Retinal pigment epithelial cell (primary cell): ENCODE results near the gene SPOPL.
"Not testable (repeated sequence)": the region's sequence is repeated elsewhere in the genome, so short reads cannot be mapped to it uniquely, and the experiment has no call there.

Experiments
- DNase-seq: peaks from one replicate; pipeline ENCODE4 v3.0.0-alpha.2; 2010; ENCODE audit warnings: low read depth
- H3K4me3 ChIP-seq: 2 replicates; pipeline ENCODE4 v1.5.1; 2011; ENCODE audit warnings: mild to moderate bottlenecking, low read length, control low read depth, moderate library complexity
- CTCF ChIP-seq: conservative IDR thresholded peaks from 2 replicates; pipeline ENCODE4 v1.5.1; 2011; ENCODE audit warnings: low read depth, low read length, control low read depth, inconsistent platforms

SPOPL gene

GRCh38 chr2:138501425-138502254 lies at the start of gene SPOPL:
Gene SPOPL (plus strand): TSS chr2:138501770. CDS start chr2:138550217, 48,447 bp downstream.
- DNase-seq: peak; percentile 34
- TF ChIP-seq CTCF: no peak
- peak within 1 kb of the TSS; percentile 85 for H3K4me3 ChIP-seq

GRCh38 chr2:138452324-138452723 lies 49.2 kb upstream of the SPOPL start:
- no peak overlapping the region for H3K4me3 ChIP-seq
- TF ChIP-seq CTCF: no peak
- DNase-seq: no peak

GRCh38 chr2:138453815-138454214 lies 47.8 kb upstream of the SPOPL start:
- H3K4me3 ChIP-seq: no peak overlapping the region
- no peak for TF ChIP-seq CTCF

GRCh38 chr2:138454761-138455160 lies 46.8 kb upstream of the SPOPL start:
- TF ChIP-seq CTCF: no peak
- no peak for DNase-seq
- H3K4me3 ChIP-seq: no peak overlapping the region

More at GRCh38 chr2:138453815-138454214, 47.8 kb upstream of the SPOPL start:
- DNase-seq: no peak

- no peak for DNase-seq
- no peak overlapping the region for H3K4me3 ChIP-seq
- TF ChIP-seq CTCF: no peak
These were observed 46.3 kb upstream of the SPOPL start for GRCh38 chr2:138455275-138455674.

- H3K4me3 ChIP-seq: no peak overlapping the region
- DNase-seq: no peak
These were observed 45.9 kb upstream of the SPOPL start for GRCh38 chr2:138455691-138456090.

GRCh38 chr2:138462689-138463088 lies 38.9 kb upstream of the SPOPL start:
- DNase-seq, H3K4me3 ChIP-seq: not testable (repeated sequence)

More at GRCh38 chr2:138455691-138456090, 45.9 kb upstream of the SPOPL start:
- TF ChIP-seq CTCF: no peak
